GM23248 (cell line): ENCODE results near the gene VLDLR. TPM values are rescaled to one million over a fixed set of nuclear protein-coding genes. Genes with fewer than 3 reads are reported as not detected.

ENCODE experiments used
- DNase-seq: peaks from one replicate; pipeline ENCODE4 v3.0.0-alpha.2; 2015
- H2AFZ ChIP-seq: fragments of 200-600 bp; sonication (generic); 2 replicates; pipeline ENCODE4 v1.6.1; 2016; ENCODE audit warnings: antibody characterized with exemption
- H3F3A ChIP-seq: fragments of 200-600 bp; sonication (generic); 2 replicates; pipeline ENCODE4 v1.6.1; 2016; ENCODE audit warnings: mild to moderate bottlenecking, antibody characterized with exemption, mixed run types; ENCODE audit not compliant: insufficient read depth
- H3K27ac ChIP-seq: fragments of 200-600 bp; sonication (generic); 2 replicates; pipeline ENCODE4 v1.5.1; 2016; ENCODE audit warnings: mild to moderate bottlenecking
- H3K27me3 ChIP-seq: fragments of 200-600 bp; sonication (generic); replicated peaks from 2 replicates; pipeline ENCODE4 v1.6.1; 2016; ENCODE audit warnings: mild to moderate bottlenecking; ENCODE audit not compliant: insufficient read depth
- H3K36me3 ChIP-seq: fragments of 200-600 bp; sonication (generic); 2 replicates; pipeline ENCODE4 v1.6.1; 2016; ENCODE audit warnings: low read depth, mild to moderate bottlenecking
- H3K4me1 ChIP-seq: fragments of 200-600 bp; sonication (generic); 2 replicates; pipeline ENCODE4 v1.6.1; 2016; ENCODE audit warnings: mild to moderate bottlenecking; ENCODE audit not compliant: insufficient read depth
- H3K4me2 ChIP-seq: fragments of 200-600 bp; sonication (generic); one replicate; pipeline ENCODE4 v1.6.1; 2016; ENCODE audit warnings: mild to moderate bottlenecking; ENCODE audit not compliant: unreplicated experiment
- H3K4me3 ChIP-seq: fragments of 200-600 bp; sonication (generic); 2 replicates; pipeline ENCODE4 v1.5.1; 2016; ENCODE audit warnings: mild to moderate bottlenecking
- H3K79me2 ChIP-seq: fragments of 200-600 bp; sonication (generic); 2 replicates; pipeline ENCODE4 v1.6.1; 2016; ENCODE audit warnings: mild to moderate bottlenecking; ENCODE audit not compliant: insufficient read depth
- H3K9ac ChIP-seq: fragments of 200-600 bp; sonication (generic); 2 replicates; pipeline ENCODE4 v1.6.1; 2016; ENCODE audit warnings: mild to moderate bottlenecking
- H3K9me2 ChIP-seq: fragments of 200-600 bp; sonication (generic); 2 replicates; pipeline ENCODE4 v1.6.1; 2016; ENCODE audit warnings: mixed run types, mild to moderate bottlenecking, moderate library complexity; ENCODE audit not compliant: insufficient read depth
- H3K9me3 ChIP-seq: fragments of 200-600 bp; sonication (generic); one replicate; pipeline ENCODE4 v1.6.1; 2017; ENCODE audit warnings: low read depth
- H4K20me1 ChIP-seq: fragments of 200-600 bp; sonication (generic); 2 replicates; pipeline ENCODE4 v1.6.0; 2016; ENCODE audit not compliant: insufficient read depth
- EZH2 ChIP-seq: fragments of 200-600 bp; sonication (generic); IDR thresholded peaks from 2 replicates; pipeline ENCODE4 v1.6.1; 2018; ENCODE audit warnings: antibody characterized with exemption, mild to moderate bottlenecking; ENCODE audit not compliant: insufficient read depth, poor library complexity, severe bottlenecking
- EZH2phosphoT487 ChIP-seq: fragments of 200-600 bp; sonication (generic); IDR thresholded peaks from 2 replicates; pipeline ENCODE4 v1.6.1; 2018; ENCODE audit warnings: antibody characterized with exemption, moderate library complexity, mild to moderate bottlenecking, low read depth; ENCODE audit not compliant: insufficient read depth
- WGBS, 2 experiments: methylation state at CpG; one replicate each; pipeline ENCODE4 v1.1.6; 2015 to 2017; ENCODE audit warnings: low lambda C conversion rate in 2 of 2, low coverage in 1 of 2; ENCODE audit errors: missing lambda C conversion rate in 2 of 2; 5-methylcytosine and 5-hydroxymethylcytosine counted together
- in situ Hi-C: fragments of 300-500 bp; cut with MboI; formaldehyde crosslinking; loops from 2 replicates; pipeline ENCODE4 v1.15.0; 2020
- polyA plus RNA-seq: library from polyadenylated mRNA; unstranded; fragments of >200 nt; fragmentation: Nextera tagmentation; extraction: Ambion mirVana; gene quantifications from 2 replicates; pipeline ENCODE4 v1.2.1, GENCODE V29; 2016
- total RNA-seq: library from RNA; depleted of rRNA; stranded (reverse); fragments of >200 nt; shearing (Covaris generic); gene quantifications from 2 replicates; pipeline ENCODE4 v1.2.3, GENCODE V29; 2014

Gene VLDLR
- total and polyA plus RNA-seq, 2 experiments from 2014 or later: 15.1 to 29.2 TPM

DNA sequence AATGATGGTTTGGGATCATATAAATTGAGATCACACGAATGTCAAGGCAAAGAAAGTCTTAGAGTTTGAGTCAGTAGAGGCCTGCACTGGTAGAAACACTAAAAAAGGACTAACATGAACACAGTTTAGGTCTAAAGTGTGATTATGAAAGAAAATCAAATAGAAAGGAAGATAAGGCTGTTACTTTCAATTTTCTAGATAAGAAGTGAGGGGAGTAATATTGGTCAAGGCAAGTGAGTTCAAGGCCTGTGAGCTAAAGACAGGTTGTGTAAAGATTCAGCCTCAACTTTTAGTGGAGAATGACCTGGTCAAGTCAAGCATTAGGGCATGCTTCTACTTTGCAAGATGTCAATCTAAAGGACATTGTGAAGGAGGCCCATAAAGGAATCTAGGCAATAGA, 19.0 kb downstream of the VLDLR start:
- TF ChIP-seq EZH2phosphoT487 (no peak), EZH2 (no peak)
- Histone ChIP-seq H3K9me3 (no peaks in the 10 kb centered on the region), H3K9me2 (no peaks in the 10 kb centered on the region; the same call in 1 of the 2 replicates), H3K4me2 (no peak overlapping the region), H3K36me3 (peaks cover 38% of the 10 kb centered on the region), H3K27ac (no peak overlapping the region), H3K4me3 (no peak overlapping the region), H3K4me1 (no peaks in the 10 kb centered on the region), H4K20me1 (no peaks in the 10 kb centered on the region), H3K27me3 (no peaks in the 10 kb centered on the region), H3K9ac (no peak overlapping the region), H3F3A (no peaks in the 10 kb centered on the region), H2AFZ (no peak overlapping the region), H3K79me2 (0 out of 2 replicates have a peak, but pooled peaks cover 3% of the 10 kb centered on the region)
- DNase-seq: no peak
- 81 to 82% methylated on average over 1 of the region's 1 CpG for WGBS, 2 experiments
- in situ Hi-C loops: no loop called here

DNA sequence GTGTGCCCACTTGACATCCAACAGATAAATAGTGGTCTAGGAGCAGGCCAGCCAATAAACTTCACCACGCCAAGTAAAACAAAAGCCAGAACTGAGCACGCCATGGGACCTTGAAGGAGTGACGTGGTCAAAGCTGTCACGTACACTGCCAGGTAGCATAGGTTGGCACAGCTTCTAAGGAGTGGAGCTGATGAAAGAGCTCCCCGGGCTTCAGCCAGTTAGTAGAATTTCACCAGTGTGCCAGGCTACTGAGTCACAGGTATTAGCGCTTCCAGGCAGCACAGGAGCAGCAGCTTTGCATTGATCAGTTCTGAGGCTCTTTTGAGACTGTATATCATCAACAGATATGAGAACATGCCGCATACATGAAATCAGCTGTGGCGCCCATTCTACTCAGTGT, 19.4 kb downstream of the VLDLR start:
- no peaks in the 10 kb centered on the region for H3F3A ChIP-seq
- no peak overlapping the region for H2AFZ ChIP-seq
- H3K4me2 ChIP-seq: no peak overlapping the region
- DNase-seq: no peak
- in situ Hi-C loops: no loop called here
- H3K36me3 ChIP-seq: peaks cover 42% of the 10 kb centered on the region
- no peak for TF ChIP-seq EZH2
- no peak for TF ChIP-seq EZH2phosphoT487
- H3K9ac ChIP-seq: no peak overlapping the region
- H3K27me3 ChIP-seq: no peaks in the 10 kb centered on the region
- H4K20me1 ChIP-seq: no peaks in the 10 kb centered on the region
- H3K9me2 ChIP-seq: no peaks in the 10 kb centered on the region; the same call in 1 of the 2 replicates
- no peaks in the 10 kb centered on the region for H3K4me1 ChIP-seq
- H3K27ac ChIP-seq: no peak overlapping the region
- WGBS, 2 experiments: 96% methylated on average over 8 of the region's 8 CpGs
- H3K4me3 ChIP-seq: no peak overlapping the region
- no peaks in the 10 kb centered on the region for H3K9me3 ChIP-seq
- H3K79me2 ChIP-seq: no peaks in the 10 kb centered on the region

DNA sequence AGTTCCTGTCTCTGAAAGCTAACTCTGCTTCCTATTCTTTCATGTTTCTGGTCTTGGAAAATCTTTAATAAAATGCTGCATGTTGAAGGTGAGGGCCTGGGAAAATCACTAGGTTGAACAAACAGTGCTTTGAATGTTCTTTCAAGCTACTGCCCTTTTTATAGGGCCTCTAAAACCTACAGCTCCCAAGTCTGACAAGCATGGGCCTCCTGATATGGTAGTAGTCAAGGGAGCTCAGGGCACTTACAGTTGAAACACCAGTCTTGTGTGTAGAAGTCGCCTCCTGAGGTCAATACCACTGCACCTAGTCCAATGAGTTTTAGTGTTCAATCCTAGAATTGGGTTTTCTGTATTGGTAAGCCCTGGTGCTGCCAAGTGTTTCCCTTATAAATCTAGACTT, 20.5 kb downstream of the VLDLR start:
- Histone ChIP-seq H3K4me1 (no peaks in the 10 kb centered on the region), H4K20me1 (no peaks in the 10 kb centered on the region), H3K9me3 (no peaks in the 10 kb centered on the region), H3K27me3 (no peaks in the 10 kb centered on the region), H3F3A (no peaks in the 10 kb centered on the region), H2AFZ (no peak overlapping the region), H3K36me3 (peaks cover 49% of the 10 kb centered on the region), H3K27ac (no peak overlapping the region), H3K4me2 (no peak overlapping the region), H3K4me3 (no peak overlapping the region), H3K9me2 (no peaks in the 10 kb centered on the region; the same call in 1 of the 2 replicates), H3K9ac (no peak overlapping the region), H3K79me2 (no peaks in the 10 kb centered on the region)
- TF ChIP-seq EZH2 (no peak), EZH2phosphoT487 (no peak)
- DNase-seq: no peak
- WGBS, 2 experiments: 76 to 87% methylated on average over 1 of the region's 1 CpG
- in situ Hi-C loops: no loop called here

DNA sequence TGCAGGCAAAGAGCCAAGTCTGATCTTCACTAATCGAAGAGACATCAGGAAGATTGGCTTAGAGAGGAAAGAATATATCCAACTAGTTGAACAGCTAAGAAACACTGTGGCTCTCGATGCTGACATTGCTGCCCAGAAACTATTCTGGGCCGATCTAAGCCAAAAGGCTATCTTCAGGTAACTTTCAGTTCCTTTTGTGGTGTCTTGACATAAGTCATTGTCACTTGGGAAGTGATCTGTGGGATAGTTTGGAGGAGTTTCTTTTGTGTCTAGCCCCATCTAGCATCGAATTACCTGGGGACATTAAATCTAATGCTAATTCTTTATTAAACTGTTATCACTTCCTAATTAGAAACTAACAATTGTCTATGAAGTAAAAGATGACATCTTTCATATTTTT, 24.0 kb downstream of the VLDLR start:
- Histone ChIP-seq H3K4me3 (no peak overlapping the region), H4K20me1 (no peaks in the 10 kb centered on the region), H3K27me3 (no peaks in the 10 kb centered on the region), H2AFZ (no peak overlapping the region), H3K4me1 (no peaks in the 10 kb centered on the region), H3F3A (no peaks in the 10 kb centered on the region), H3K9ac (no peak overlapping the region), H3K79me2 (no peaks in the 10 kb centered on the region), H3K4me2 (no peak overlapping the region), H3K9me3 (no peaks in the 10 kb centered on the region), H3K27ac (no peak overlapping the region), H3K36me3 (peaks cover 81% of the 10 kb centered on the region), H3K9me2 (no peaks in the 10 kb centered on the region)
- DNase-seq: no peak
- TF ChIP-seq EZH2phosphoT487 (no peak), EZH2 (no peak)
- WGBS, 2 experiments: 95 to 99% methylated on average over 4 of the region's 4 CpGs
- in situ Hi-C loops: no loop called here

DNA sequence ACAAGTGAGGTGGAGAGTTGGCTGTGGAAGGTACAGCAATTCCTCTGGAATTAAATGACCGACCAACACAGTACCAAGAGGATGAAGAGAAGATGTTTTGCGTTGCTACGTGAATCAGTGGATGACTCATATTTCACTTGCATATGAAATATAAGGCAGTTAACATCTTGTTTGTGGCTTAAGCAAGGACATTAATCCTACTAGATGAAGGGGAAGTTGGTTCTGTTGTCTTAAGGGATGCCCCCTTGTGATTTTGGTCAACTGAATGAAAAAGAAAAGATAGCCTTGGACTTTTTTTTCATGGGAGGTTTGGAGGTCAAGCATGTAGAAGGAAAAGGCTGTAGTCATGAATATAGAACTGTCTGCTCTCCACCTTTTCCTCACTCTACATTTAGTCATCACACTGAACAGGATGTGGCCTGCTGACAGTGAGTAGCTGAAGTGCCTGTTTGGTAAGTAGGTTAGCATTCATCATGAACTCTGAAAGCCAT, 33.9 kb downstream of the VLDLR start:
- no peak overlapping the region; the same call in 1 of the 2 replicates for H3K9ac ChIP-seq

More for the DNA sequence above, 33.9 kb downstream of the VLDLR start:
- no peak overlapping the region for H2AFZ ChIP-seq
- WGBS, 2 experiments: 0% methylated on average over 3 of the region's 3 CpGs
- H3K4me1 ChIP-seq: peaks cover 35% of the 10 kb centered on the region
- no peaks in the 10 kb centered on the region for H3K27me3 ChIP-seq
- H3K9me3 ChIP-seq: no peaks in the 10 kb centered on the region
- in situ Hi-C loops: no loop called here
- H3F3A ChIP-seq: peaks cover 39% of the 10 kb centered on the region
- no peak overlapping the region for H3K4me3 ChIP-seq
- H3K4me2 ChIP-seq: peak overlapping the region; percentile 31
- TF ChIP-seq EZH2phosphoT487: peak; percentile 99
- TF ChIP-seq EZH2: no peak
- H3K27ac ChIP-seq: peak overlapping the region; percentile 82
- no peaks in the 10 kb centered on the region for H4K20me1 ChIP-seq
- H3K9me2 ChIP-seq: no peaks in the 10 kb centered on the region
- DNase-seq: peak; percentile 97
- no peaks in the 10 kb centered on the region for H3K79me2 ChIP-seq
- H3K36me3 ChIP-seq: peaks cover 38% of the 10 kb centered on the region
